ENCODE results near the gene CEP95. TPM values are rescaled to one million over a fixed set of nuclear protein-coding genes. Genes with fewer than 3 reads are reported as not detected.

Gene CEP95
- total RNA-seq, 3 donors from 2014 or later (not counting 1 experiment from before 2014, with no cell fraction given), result 152 to 187 (median 186) TPM

DNA sequence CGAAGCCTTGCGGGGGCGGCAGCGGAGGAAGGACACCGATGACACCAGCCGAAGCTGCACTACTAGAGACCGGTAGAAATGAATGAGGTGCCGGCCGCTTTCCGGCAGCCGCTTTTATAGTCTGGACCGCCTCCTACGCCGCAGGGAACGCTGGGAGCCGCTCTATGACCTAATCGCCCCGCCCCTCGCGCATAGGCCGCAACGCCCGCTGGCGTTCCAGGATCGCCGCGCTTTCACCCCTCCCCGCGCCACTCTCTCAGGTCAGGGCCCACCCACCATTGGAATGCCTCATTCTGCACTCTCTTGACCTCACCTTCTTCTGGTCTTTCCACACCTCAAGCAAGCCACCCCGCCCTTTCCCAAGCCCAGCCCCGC, 589 bp upstream of the CEP95 start, which contains the start of gene DDX5:
DDX5 (minus strand) TSS at position 89 of the 375 bp plus-strand sequence. CDS start 170 bp downstream, outside the sequence.
- 0% methylated on average over 31 of the region's 31 CpGs for WGBS (ENCODE audit: insufficient coverage)
- Histone ChIP-seq H3K36me3 (ENCODE audit: control insufficient read depth, insufficient read depth, low read length) (peaks cover 60% of the 10 kb centered on the region), H3K4me3 (ENCODE audit: low read length) (peak within 1 kb of the TSS; percentile 85), H3K27ac (ENCODE audit: low read length) (peak within 1 kb of the TSS; percentile 94), H3K27me3 (ENCODE audit: control insufficient read depth, insufficient read depth, low read length) (no peaks in the 10 kb centered on the region), H3K4me1 (ENCODE audit: control insufficient read depth, insufficient read depth, low read length) (peaks cover 12% of the 10 kb centered on the region), H3K9me3 (ENCODE audit: control insufficient read depth, insufficient read depth, low read length) (no peaks in the 10 kb centered on the region)
- TF ChIP-seq, protein P1, sequence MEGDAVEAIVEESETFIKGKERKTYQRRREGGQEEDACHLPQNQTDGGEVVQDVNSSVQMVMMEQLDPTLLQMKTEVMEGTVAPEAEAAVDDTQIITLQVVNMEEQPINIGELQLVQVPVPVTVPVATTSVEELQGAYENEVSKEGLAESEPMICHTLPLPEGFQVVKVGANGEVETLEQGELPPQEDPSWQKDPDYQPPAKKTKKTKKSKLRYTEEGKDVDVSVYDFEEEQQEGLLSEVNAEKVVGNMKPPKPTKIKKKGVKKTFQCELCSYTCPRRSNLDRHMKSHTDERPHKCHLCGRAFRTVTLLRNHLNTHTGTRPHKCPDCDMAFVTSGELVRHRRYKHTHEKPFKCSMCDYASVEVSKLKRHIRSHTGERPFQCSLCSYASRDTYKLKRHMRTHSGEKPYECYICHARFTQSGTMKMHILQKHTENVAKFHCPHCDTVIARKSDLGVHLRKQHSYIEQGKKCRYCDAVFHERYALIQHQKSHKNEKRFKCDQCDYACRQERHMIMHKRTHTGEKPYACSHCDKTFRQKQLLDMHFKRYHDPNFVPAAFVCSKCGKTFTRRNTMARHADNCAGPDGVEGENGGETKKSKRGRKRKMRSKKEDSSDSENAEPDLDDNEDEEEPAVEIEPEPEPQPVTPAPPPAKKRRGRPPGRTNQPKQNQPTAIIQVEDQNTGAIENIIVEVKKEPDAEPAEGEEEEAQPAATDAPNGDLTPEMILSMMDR (IDR thresholded peaks at IDR 0.05), result no peak
- Mint-ChIP-seq H3K27ac (peak within 1 kb of the TSS; percentile 97 to 99), H3K36me3 (peaks cover 59% of the 10 kb centered on the region), H3K9me3 (no peaks in the 10 kb centered on the region), H3K27me3 (ENCODE audit: low read depth in 2 of 2) (no peaks in the 10 kb centered on the region), H3K4me3 (peak within 1 kb of the TSS; percentile 95), H3K4me1 (peaks cover 69 to 74% of the 10 kb centered on the region in 2 donors)
- DNase-seq (peak; percentile 97 to 98), ATAC-seq (peak; percentile 66 to 81 (median 66))
- intact Hi-C loops (cut with micrococcal nuclease), result loop anchor here (1.0 to 5.0 kb wide), 5 partner anchors 9 to 734 kb away; partner anchors contain the start of genes CCDC47, DDX42, POLG2 and SMARCD2

DNA sequence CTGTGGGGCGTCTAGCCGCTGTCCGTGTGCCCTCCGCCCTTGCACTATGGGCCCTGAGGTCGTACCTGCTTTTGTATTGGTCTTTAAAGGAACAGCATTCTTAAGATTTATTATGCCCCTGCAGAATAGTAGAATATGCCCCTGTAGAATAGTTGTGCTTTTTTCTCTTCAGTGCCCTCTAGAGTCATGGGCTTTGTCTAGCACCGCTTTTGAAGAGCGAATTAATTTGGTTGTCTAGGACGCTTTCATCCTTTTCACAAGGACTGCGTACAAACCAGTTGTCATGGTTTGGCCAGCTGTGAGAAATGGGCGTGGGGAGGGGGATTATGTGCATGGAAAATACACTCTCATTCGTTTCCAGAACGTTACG, 621 bp downstream of the CEP95 start:
- Mint-ChIP-seq H3K9me3 (no peaks in the 10 kb centered on the region), H3K36me3 (peaks cover 47% of the 10 kb centered on the region), H3K4me1 (peaks cover 57 to 62% of the 10 kb centered on the region in 2 donors), H3K4me3 (peak overlapping the region; percentile 95), H3K27ac (peak overlapping the region; percentile 97 to 99), H3K27me3 (ENCODE audit: low read depth in 2 of 2) (no peaks in the 10 kb centered on the region)
- Histone ChIP-seq H3K4me3 (ENCODE audit: low read length) (peak overlapping the region; percentile 85), H3K9me3 (ENCODE audit: control insufficient read depth, insufficient read depth, low read length) (no peaks in the 10 kb centered on the region), H3K4me1 (ENCODE audit: control insufficient read depth, insufficient read depth, low read length) (peaks cover 12% of the 10 kb centered on the region), H3K27me3 (ENCODE audit: control insufficient read depth, insufficient read depth, low read length) (no peaks in the 10 kb centered on the region), H3K36me3 (ENCODE audit: control insufficient read depth, insufficient read depth, low read length) (peaks cover 58% of the 10 kb centered on the region), H3K27ac (ENCODE audit: low read length) (peak overlapping the region; percentile 94)
- intact Hi-C loops (cut with micrococcal nuclease), result loop anchor here (1.0 to 5.0 kb wide), 5 partner anchors 89 to 735 kb away; partner anchors contain the start of genes CCDC47, DDX42, SMARCD2 and SMURF2
- ATAC-seq (peak; percentile 16 to 47 (median 24)), DNase-seq (peak in 1 of 2 donors; percentile 81)
- TF ChIP-seq, protein P1 (IDR thresholded peaks at IDR 0.05), result peak; percentile 45
- under 1% methylated on average over 13 of the region's 13 CpGs for WGBS (ENCODE audit: insufficient coverage)

DNA sequence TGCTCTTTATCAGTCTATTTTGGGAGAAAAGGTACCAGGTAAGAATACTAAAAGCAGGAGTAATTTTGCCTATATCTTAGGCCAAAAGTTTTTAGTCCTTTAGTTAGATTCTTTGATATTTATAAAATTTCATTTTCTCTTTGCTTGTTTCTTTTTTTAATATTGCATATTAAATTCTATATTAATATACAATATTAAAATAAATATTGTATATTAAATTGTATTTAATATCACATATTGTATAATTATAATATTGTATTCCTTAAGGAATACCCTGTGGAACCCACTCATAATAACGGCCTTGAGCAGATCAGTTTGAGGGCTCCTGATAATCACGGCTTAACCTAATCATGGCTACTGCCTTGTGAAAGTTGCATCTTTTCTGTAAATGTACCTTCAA, 1.9 kb downstream of the CEP95 start:
- peak overlapping the region; percentile 95 for H3K4me3 Mint-ChIP-seq
- Histone ChIP-seq H3K36me3 (ENCODE audit: control insufficient read depth, insufficient read depth, low read length) (peaks cover 57% of the 10 kb centered on the region), H3K4me1 (ENCODE audit: control insufficient read depth, insufficient read depth, low read length) (peaks cover 12% of the 10 kb centered on the region), H3K27ac (ENCODE audit: low read length) (no peak overlapping the region), H3K4me3 (ENCODE audit: low read length) (no peak overlapping the region), H3K9me3 (ENCODE audit: control insufficient read depth, insufficient read depth, low read length) (no peaks in the 10 kb centered on the region), H3K27me3 (ENCODE audit: control insufficient read depth, insufficient read depth, low read length) (no peaks in the 10 kb centered on the region)
- 100% methylated on average over 2 of the region's 2 CpGs for WGBS (ENCODE audit: insufficient coverage)
- intact Hi-C loops (cut with micrococcal nuclease), result loop anchor here (5.0 kb wide), 3 partner anchors 139 to 736 kb away; partner anchors contain the start of genes CCDC47, DDX42 and SMURF2
- no peaks in the 10 kb centered on the region for H3K27me3 Mint-ChIP-seq (ENCODE audit: low read depth in 2 of 2)
- H3K36me3 Mint-ChIP-seq, result peaks cover 34% of the 10 kb centered on the region
- TF ChIP-seq, protein P1 (IDR thresholded peaks at IDR 0.05), result no peak
- DNase-seq, result no peak
- peaks cover 50 to 56% of the 10 kb centered on the region in 2 donors for H3K4me1 Mint-ChIP-seq
- peak overlapping the region in 1 of 2 donors; percentile 97 for H3K27ac Mint-ChIP-seq
- ATAC-seq, result no peak
- no peaks in the 10 kb centered on the region for H3K9me3 Mint-ChIP-seq

Data from natural killer cell (primary cell).